B cell (primary cell): Measurements from ENCODE around the gene C12orf57. TPM values are rescaled to one million over a fixed set of nuclear protein-coding genes. Genes with fewer than 3 reads are reported as not detected.

Experiments used
- ATAC-seq: fragments of 200-7000 bp; cut with Tn5 transposase; one replicate; pipeline ENCODE4 v1.10.0; 2021; ENCODE audit warnings: low read depth, mild to moderate bottlenecking, moderate number of reproducible peaks, moderate library complexity
- CTCF ChIA-PET: fragments of 350-600 bp; sonication (Branson Sonifier 250); formaldehyde crosslinking; loops from one replicate; lab custom pipeline; 2021; ENCODE audit warnings: antibody characterized with exemption, inconsistent platforms; lab: Charles Lee
- POLR2A ChIA-PET: fragments of 350-600 bp; sonication (Branson Sonifier 250); formaldehyde crosslinking; loops from one replicate; lab custom pipeline; 2021; ENCODE audit warnings: antibody characterized with exemption; lab: Charles Lee
- DNase-seq: peaks from one replicate; pipeline ENCODE4 v3.0.0; 2013
- H2AFZ ChIP-seq: 2 replicates; pipeline ENCODE4 v1.6.1; 2012; ENCODE audit warnings: mild to moderate bottlenecking, low read depth, low read length; ENCODE audit not compliant: insufficient read depth, poor library complexity, severe bottlenecking
- H3K27ac ChIP-seq, 2 donors: 1 replicate in 1 of 2; 2 replicates in 1 of 2; pipeline ENCODE4 v1.5.1; 2012 to 2013; ENCODE audit warnings: low read length in 2 of 2, mild to moderate bottlenecking in 2 of 2, moderate library complexity in 1 of 2
- H3K27me3 ChIP-seq, 4 experiments: fragments of 200-600 bp in 1 of 4; sonication (generic) in 1 of 4; replicated peaks in 1 of 4; 1 replicate in 2 of 4; 2 replicates in 2 of 4; pipeline versions ENCODE4 v1.6.1 to v1.7.0; 2013 to 2016; ENCODE audit warnings: low read length in 3 of 4, mild to moderate bottlenecking in 2 of 4, mixed read lengths in 1 of 4, moderate library complexity in 1 of 4; ENCODE audit not compliant: insufficient read depth in 4 of 4, control insufficient read depth in 3 of 4; ENCODE audit errors: control extremely low read depth in 1 of 4
- H3K36me3 ChIP-seq, 2 experiments: replicated peaks in 1 of 2; 1 replicate in 1 of 2; 2 replicates in 1 of 2; pipeline versions ENCODE4 v1.6.1 to v1.7.1; 2013; ENCODE audit warnings: low read length in 1 of 2; ENCODE audit not compliant: insufficient read depth in 2 of 2, control insufficient read depth in 1 of 2; ENCODE audit errors: control extremely low read depth in 1 of 2, extremely low read depth in 1 of 2
- H3K4me1 ChIP-seq, 2 donors: fragments of 200-600 bp in 1 of 2; sonication (generic) in 1 of 2; 1 replicate in 1 of 2; 2 replicates in 1 of 2; pipeline versions ENCODE4 v1.5.1 to v1.6.1; 2013 to 2017; ENCODE audit warnings: low read length in 2 of 2; ENCODE audit not compliant: control insufficient read depth in 2 of 2, insufficient read depth in 2 of 2
- H3K4me2 ChIP-seq: replicated peaks from 2 replicates; pipeline ENCODE3; 2012; ENCODE audit warnings: mild to moderate bottlenecking, low read depth, low read length; ENCODE audit not compliant: poor library complexity, severe bottlenecking
- H3K4me3 ChIP-seq, 5 experiments: fragments of 200-600 bp in 1 of 5; sonication (generic) in 1 of 5; 1 replicate in 3 of 5; 2 replicates in 2 of 5; pipeline versions ENCODE4 v1.5.1 to v1.7.0; 2011 to 2016; ENCODE audit warnings: low read length in 4 of 5, mild to moderate bottlenecking in 4 of 5, low read depth in 2 of 5, control low read depth in 1 of 5, moderate library complexity in 1 of 5; ENCODE audit not compliant: insufficient read depth in 1 of 5; ENCODE audit errors: control extremely low read depth in 1 of 5, extremely low read depth in 1 of 5
- H3K79me2 ChIP-seq: fragments of 200-600 bp; sonication (generic); one replicate; pipeline ENCODE4 v1.6.0; 2016; ENCODE audit warnings: low read length; ENCODE audit not compliant: control insufficient read depth, insufficient read depth
- H3K9ac ChIP-seq: fragments of 200-600 bp; sonication (generic); 2 replicates; pipeline ENCODE4 v1.6.1; 2017; ENCODE audit warnings: mild to moderate bottlenecking, low read length, moderate library complexity
- H3K9me3 ChIP-seq, 3 donors: one replicate each; pipeline versions ENCODE4 v1.6.1 to v1.7.1; 2013; ENCODE audit warnings: low read length in 2 of 3; ENCODE audit not compliant: control insufficient read depth in 2 of 3, insufficient read depth in 1 of 3; ENCODE audit errors: control extremely low read depth in 1 of 3
- H4K20me1 ChIP-seq: 2 replicates; pipeline ENCODE4 v1.6.0; 2012; ENCODE audit warnings: mild to moderate bottlenecking, low read length; ENCODE audit not compliant: insufficient read depth, control insufficient read depth, poor library complexity, severe bottlenecking
- H3K27ac Mint-ChIP-seq: one replicate; pipeline ENCODE4 v1.8.0; 2021; ENCODE audit warnings: mixed read lengths
- H3K27me3 Mint-ChIP-seq: one replicate; pipeline ENCODE4 v1.8.0; 2021; ENCODE audit warnings: mixed read lengths
- H3K4me1 Mint-ChIP-seq: one replicate; pipeline ENCODE4 v1.8.0; 2021; ENCODE audit warnings: mixed read lengths
- H3K4me3 Mint-ChIP-seq: one replicate; pipeline ENCODE4 v1.8.0; 2021; ENCODE audit warnings: mixed read lengths
- H3K9me3 Mint-ChIP-seq: one replicate; pipeline ENCODE4 v1.8.0; 2022; ENCODE audit warnings: mixed read lengths; ENCODE audit not compliant: insufficient read depth
- EZH2 ChIP-seq: IDR thresholded peaks from 2 replicates; pipeline ENCODE4 v1.6.1; 2012; ENCODE audit warnings: borderline replicate concordance, low read depth, mild to moderate bottlenecking, moderate library complexity, low read length; ENCODE audit not compliant: insufficient read depth, poor library complexity, severe bottlenecking
- WGBS: methylation state at CpG from one replicate; pipeline ENCODE4 v1.1.5; 2013; ENCODE audit warnings: missing lambda C conversion rate; ENCODE audit not compliant: insufficient coverage; 5-methylcytosine and 5-hydroxymethylcytosine counted together
- intact Hi-C: fragments of 100-400 bp; cut with micrococcal nuclease; formaldehyde crosslinking; loops from one replicate; pipeline ENCODE4 v1.10.0; 2022
- polyA plus RNA-seq: library from polyadenylated mRNA; depleted of rRNA; stranded (reverse); fragments of >200 nt; gene quantifications from 2 replicates; pipeline ENCODE4 v1.2.3, GENCODE V29; 2012
- total RNA-seq, 2 donors: library from RNA; stranded (reverse); fragments of 120-200 nt in 1 of 2; gene quantifications; 1 replicate in 1 of 2; 2 replicates in 1 of 2; pipeline versions ENCODE4 v1.2.3 to v1.2.4, GENCODE V29; 2013 to 2022
- TF ChIP-seq, protein P1 (sequence below): fragments of 200-600 bp; IDR thresholded peaks from one replicate; pipeline ENCODE4 v1.8.0; 2022; ENCODE audit warnings: antibody characterized with exemption, mild to moderate bottlenecking

The C12orf57 gene
- total and polyA plus RNA-seq, 2 donors (not counting 1 experiment from before 2014, with no cell fraction given), result 90.9 to 460 TPM

DNA sequence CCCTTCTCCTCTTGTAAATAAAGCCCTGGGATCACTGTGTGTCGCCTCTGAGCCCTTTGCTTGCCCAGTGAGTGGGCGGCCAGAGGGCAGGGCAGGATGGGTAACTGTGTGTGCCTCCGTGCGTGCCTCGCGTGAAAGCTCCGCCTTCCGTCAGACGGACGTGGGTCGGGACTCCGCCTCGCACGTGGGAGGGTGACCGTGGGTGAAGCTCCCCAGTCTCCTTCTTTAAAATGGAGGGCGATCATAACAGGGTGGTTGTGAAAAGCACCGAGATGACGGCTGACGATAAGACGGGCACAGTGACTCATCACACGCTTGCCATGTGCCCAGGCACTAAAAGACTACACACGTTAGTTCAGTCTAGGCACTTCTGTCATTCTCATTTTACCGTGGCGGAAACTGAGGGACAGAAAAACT lies 17.5 kb downstream of the C12orf57 start:
- 13% methylated on average over 24 of the region's 24 CpGs for WGBS
- peaks cover 0 to 69% of the 10 kb centered on the region in 2 experiments for H3K36me3 ChIP-seq

More for the DNA sequence above, 17.5 kb downstream of the C12orf57 start:
- Histone ChIP-seq H3K4me3 (peak overlapping the region in 2 of 5 experiments; percentile 2 to 4), H3K9ac (peak overlapping the region; percentile 41), H3K9me3 (no peaks in the 10 kb centered on the region), H4K20me1 (peaks cover 11% of the 10 kb centered on the region), H3K79me2 (peaks cover 41% of the 10 kb centered on the region), H3K4me1 (peaks cover 83 to 90% of the 10 kb centered on the region in 2 donors), H3K27me3 (no peaks in the 10 kb centered on the region), H3K27ac (peak overlapping the region; percentile 95 to 99), H2AFZ (no peak overlapping the region), H3K4me2 (peak overlapping the region; percentile 92)
- Mint-ChIP-seq H3K9me3 (no peaks in the 10 kb centered on the region), H3K4me3 (peak overlapping the region; percentile 91), H3K27ac (peak overlapping the region; percentile 98), H3K27me3 (no peaks in the 10 kb centered on the region), H3K4me1 (peaks cover 86% of the 10 kb centered on the region)
- ChIA-PET POLR2A (interaction anchor here (0.6 to 18.2 kb wide), 4 partner anchors 17 to 332 kb away, joined by 3 to 662 read pairs (median 5); partner anchors contain the start of genes C12orf57, PTPN6, RNU7-1 and SPSB2), CTCF (interaction anchor here (0.6 to 13.5 kb wide), 9 partner anchors 8 to 152 kb away, joined by 3 to 944 read pairs (median 5); partner anchors contain the start of genes C12orf57, LPCAT3, PTPN6 and RNU7-1)
- TF ChIP-seq, protein P1, sequence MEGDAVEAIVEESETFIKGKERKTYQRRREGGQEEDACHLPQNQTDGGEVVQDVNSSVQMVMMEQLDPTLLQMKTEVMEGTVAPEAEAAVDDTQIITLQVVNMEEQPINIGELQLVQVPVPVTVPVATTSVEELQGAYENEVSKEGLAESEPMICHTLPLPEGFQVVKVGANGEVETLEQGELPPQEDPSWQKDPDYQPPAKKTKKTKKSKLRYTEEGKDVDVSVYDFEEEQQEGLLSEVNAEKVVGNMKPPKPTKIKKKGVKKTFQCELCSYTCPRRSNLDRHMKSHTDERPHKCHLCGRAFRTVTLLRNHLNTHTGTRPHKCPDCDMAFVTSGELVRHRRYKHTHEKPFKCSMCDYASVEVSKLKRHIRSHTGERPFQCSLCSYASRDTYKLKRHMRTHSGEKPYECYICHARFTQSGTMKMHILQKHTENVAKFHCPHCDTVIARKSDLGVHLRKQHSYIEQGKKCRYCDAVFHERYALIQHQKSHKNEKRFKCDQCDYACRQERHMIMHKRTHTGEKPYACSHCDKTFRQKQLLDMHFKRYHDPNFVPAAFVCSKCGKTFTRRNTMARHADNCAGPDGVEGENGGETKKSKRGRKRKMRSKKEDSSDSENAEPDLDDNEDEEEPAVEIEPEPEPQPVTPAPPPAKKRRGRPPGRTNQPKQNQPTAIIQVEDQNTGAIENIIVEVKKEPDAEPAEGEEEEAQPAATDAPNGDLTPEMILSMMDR, result no peak
- TF ChIP-seq EZH2, result no peak
- intact Hi-C loops, result loop anchor here (1.0 to 2.0 kb wide), 2 partner anchors 17 to 92 kb away; partner anchors contain the start of gene C12orf57
- peak; percentile 85 for DNase-seq
- peak; percentile 44 for ATAC-seq
